Regular cardiac myocyte (primary cell): ENCODE data around the gene SLC25A51. TPM values are rescaled to one million over a fixed set of nuclear protein-coding genes. Genes with fewer than 3 reads are reported as not detected.

Source experiments
- total RNA-seq: library from RNA; depleted of rRNA; stranded (reverse); fragments of >200 nt; gene quantifications from 2 replicates; pipeline ENCODE4 v1.2.3, GENCODE V29; 2014

Gene SLC25A51, protein sequence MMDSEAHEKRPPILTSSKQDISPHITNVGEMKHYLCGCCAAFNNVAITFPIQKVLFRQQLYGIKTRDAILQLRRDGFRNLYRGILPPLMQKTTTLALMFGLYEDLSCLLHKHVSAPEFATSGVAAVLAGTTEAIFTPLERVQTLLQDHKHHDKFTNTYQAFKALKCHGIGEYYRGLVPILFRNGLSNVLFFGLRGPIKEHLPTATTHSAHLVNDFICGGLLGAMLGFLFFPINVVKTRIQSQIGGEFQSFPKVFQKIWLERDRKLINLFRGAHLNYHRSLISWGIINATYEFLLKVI
- total RNA-seq: 95.3 and 114 TPM in 2 replicates

DNA sequence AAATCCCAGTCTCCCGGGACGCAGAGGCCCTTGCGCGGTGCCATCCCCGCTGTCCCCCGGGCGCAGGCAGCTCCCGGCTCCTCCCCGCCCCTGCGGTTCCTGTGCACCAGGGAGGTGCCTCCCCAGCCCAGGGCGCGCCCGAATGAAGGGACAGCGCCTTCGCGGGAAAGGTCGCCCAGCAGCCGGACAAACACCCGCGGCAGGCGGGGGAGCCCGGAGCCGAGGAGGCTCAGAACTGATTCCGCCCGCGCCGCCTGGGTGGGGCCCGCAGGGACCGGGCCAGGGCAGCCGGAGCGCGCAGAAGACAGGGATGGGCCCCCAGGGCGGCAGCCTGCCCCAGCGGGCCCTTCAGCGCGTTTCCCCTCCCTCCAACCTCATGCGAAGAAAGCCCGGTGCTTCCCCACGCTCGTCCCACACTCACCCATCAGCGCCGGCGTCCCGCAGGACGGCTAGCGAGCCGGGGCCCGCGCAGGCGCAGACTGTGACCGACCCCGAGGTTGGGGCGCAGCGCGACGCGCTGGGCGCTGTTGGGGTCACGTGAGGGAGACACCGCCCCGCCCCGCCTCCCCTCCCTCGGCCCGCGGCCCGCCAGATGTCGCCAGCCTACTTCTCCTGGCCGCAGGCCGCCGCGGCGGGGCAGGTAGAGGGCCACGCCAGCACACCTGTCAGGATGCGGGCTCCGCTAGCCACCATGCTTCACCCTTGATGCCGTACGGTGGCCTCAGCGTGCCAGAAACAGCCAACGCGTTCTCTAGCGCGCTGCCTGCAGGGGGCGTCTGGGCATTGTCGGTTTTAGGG is at the start of gene SLC25A51:
Gene SLC25A51, minus strand, starts transcription at position 481 of the 798 bp plus-strand sequence. CDS start 15,577 bp downstream, outside the sequence.

Other genes with a start within 250 kb of the SLC25A51 start
- 1.9 and 2.8 TPM in 2 replicates for gene TRMT10B, start 150.3 kb downstream of the SLC25A51 start, total RNA-seq
- gene EXOSC3, start 119.1 kb downstream of the SLC25A51 start, total RNA-seq: 24.5 and 48.9 TPM in 2 replicates
- gene DCAF10, start 103.3 kb downstream of the SLC25A51 start, total RNA-seq: 17.6 and 22.8 TPM in 2 replicates
- gene SHB, start 165.1 kb upstream of the SLC25A51 start, total RNA-seq: 29.9 and 47.9 TPM in 2 replicates